ENCODE results near the gene PIH1D2.

DNA sequence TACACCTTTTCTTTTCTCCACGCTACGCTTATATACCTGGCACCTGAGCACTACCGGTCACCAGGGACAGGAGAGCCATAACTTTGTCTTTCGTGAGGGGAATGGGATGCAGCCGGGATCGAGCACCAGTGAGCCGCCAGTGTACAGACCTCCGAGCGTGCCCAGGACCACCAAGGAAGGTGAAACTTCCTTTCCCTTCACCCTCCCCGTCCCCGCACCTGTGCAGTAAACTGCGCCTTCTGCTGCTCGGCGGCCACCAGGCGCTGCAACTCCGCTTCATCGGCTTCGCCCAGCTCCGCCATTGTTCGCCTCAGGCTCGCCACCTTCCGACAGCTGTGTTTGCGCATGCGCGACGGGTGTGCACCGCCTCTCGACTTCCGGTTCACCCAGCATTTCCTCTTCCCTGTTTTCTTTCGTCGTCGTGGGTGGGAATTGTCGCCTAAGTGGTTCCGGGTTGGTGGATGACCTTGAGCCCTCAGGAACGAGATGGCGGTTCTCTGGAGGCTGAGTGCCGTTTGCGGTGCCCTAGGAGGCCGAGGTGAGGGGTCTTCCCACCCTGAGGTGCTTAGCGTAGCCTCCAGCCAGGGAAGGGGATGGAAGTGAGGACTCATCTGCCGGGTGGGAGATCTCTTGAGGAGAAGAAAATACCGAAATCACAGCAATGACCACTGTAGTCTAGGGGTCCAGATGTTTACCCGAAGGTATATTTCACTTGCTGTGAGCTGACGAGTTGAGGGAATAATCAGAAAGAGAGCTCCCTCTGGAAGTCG lies 12.8 kb upstream of the PIH1D2 start, which contains the start of the genes SDHD and TIMM8B:
- TF ChIP-seq, protein P1, sequence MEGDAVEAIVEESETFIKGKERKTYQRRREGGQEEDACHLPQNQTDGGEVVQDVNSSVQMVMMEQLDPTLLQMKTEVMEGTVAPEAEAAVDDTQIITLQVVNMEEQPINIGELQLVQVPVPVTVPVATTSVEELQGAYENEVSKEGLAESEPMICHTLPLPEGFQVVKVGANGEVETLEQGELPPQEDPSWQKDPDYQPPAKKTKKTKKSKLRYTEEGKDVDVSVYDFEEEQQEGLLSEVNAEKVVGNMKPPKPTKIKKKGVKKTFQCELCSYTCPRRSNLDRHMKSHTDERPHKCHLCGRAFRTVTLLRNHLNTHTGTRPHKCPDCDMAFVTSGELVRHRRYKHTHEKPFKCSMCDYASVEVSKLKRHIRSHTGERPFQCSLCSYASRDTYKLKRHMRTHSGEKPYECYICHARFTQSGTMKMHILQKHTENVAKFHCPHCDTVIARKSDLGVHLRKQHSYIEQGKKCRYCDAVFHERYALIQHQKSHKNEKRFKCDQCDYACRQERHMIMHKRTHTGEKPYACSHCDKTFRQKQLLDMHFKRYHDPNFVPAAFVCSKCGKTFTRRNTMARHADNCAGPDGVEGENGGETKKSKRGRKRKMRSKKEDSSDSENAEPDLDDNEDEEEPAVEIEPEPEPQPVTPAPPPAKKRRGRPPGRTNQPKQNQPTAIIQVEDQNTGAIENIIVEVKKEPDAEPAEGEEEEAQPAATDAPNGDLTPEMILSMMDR (IDR thresholded peaks at IDR 0.05; ENCODE audit: borderline replicate concordance, extremely low read depth, low read length, poor library complexity, severe bottlenecking), result peak; percentile 53
- TF ChIP-seq EZH2 (IDR thresholded peaks at IDR 0.05; ENCODE audit: borderline replicate concordance, low read depth, low read length, severe bottlenecking), result no peak

Measured in DND-41 (cell line).